ENCODE results near the gene MUC20. TPM values are rescaled to one million over a fixed set of nuclear protein-coding genes. Genes with fewer than 3 reads are reported as not detected.

The MUC20 gene
- polyA plus RNA-seq, 1 donor from 2014 or later = 3.0 TPM

DNA sequence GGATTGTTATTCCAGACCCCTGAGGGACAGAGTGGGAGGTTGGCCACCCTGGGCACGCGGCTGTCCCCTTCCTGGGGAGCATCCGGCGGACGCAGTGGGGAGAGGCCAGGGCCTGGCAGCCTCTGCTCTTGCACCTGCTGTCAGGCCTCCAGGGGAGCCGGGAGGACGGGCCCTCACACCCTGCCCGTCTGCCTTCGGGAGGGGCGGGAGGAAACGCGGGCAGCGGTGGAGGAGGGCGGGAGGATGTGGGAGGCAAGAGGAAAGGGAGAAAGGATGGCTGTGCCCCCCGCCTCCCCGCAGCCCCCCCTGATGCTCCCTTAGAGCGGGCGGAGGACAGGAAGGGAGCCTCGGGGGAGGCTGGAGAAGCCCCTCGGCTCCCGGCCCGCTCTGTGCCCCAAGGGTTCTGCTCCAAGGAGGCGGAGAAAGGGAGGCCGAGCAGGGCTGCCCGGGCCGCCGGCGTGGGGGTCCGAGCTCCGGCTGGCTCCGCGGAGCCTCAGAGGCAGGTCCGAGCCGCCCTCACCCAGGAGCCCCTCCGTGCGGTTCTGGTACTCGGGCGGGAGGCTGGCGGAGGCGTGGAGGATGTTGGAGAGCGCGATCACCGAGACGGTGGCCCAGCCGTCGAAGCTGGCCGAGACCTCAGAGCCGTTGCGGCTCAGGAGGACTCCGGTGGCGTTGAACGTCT is 40.9 kb downstream of the MUC20 start:
- no peaks in the 10 kb centered on the region for H3F3A ChIP-seq (ENCODE audit: insufficient read depth, low read length, poor library complexity, severe bottlenecking)
- H3K4me3 ChIP-seq (ENCODE audit: low read length) = no peak overlapping the region
- no peaks in the 10 kb centered on the region for H3K79me2 ChIP-seq (replicated peaks; ENCODE audit: insufficient read depth, low read length)
- TF ChIP-seq SMC3 (conservative IDR thresholded peaks at IDR 0.05; ENCODE audit: poor library complexity) (no peak), MXI1 (conservative IDR thresholded peaks at IDR 0.05; ENCODE audit: poor library complexity, severe bottlenecking) (no peak), POLR2AphosphoS5 (IDR thresholded peaks at IDR 0.05) (no peak), EP300 (conservative IDR thresholded peaks at IDR 0.05; ENCODE audit: poor library complexity, severe bottlenecking) (no peak), RAD21 (conservative IDR thresholded peaks at IDR 0.05) (no peak), TAF1 (IDR thresholded peaks at IDR 0.05; ENCODE audit: low read depth) (no peak), EZH2 (IDR thresholded peaks at IDR 0.05; ENCODE audit: borderline replicate concordance, insufficient read depth, low read length, poor library complexity, severe bottlenecking) (no peak)
- TF ChIP-seq, protein P1, sequence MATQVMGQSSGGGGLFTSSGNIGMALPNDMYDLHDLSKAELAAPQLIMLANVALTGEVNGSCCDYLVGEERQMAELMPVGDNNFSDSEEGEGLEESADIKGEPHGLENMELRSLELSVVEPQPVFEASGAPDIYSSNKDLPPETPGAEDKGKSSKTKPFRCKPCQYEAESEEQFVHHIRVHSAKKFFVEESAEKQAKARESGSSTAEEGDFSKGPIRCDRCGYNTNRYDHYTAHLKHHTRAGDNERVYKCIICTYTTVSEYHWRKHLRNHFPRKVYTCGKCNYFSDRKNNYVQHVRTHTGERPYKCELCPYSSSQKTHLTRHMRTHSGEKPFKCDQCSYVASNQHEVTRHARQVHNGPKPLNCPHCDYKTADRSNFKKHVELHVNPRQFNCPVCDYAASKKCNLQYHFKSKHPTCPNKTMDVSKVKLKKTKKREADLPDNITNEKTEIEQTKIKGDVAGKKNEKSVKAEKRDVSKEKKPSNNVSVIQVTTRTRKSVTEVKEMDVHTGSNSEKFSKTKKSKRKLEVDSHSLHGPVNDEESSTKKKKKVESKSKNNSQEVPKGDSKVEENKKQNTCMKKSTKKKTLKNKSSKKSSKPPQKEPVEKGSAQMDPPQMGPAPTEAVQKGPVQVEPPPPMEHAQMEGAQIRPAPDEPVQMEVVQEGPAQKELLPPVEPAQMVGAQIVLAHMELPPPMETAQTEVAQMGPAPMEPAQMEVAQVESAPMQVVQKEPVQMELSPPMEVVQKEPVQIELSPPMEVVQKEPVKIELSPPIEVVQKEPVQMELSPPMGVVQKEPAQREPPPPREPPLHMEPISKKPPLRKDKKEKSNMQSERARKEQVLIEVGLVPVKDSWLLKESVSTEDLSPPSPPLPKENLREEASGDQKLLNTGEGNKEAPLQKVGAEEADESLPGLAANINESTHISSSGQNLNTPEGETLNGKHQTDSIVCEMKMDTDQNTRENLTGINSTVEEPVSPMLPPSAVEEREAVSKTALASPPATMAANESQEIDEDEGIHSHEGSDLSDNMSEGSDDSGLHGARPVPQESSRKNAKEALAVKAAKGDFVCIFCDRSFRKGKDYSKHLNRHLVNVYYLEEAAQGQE (IDR thresholded peaks at IDR 0.05; ENCODE audit: borderline replicate concordance) = no peak
- TF ChIP-seq, protein P2, sequence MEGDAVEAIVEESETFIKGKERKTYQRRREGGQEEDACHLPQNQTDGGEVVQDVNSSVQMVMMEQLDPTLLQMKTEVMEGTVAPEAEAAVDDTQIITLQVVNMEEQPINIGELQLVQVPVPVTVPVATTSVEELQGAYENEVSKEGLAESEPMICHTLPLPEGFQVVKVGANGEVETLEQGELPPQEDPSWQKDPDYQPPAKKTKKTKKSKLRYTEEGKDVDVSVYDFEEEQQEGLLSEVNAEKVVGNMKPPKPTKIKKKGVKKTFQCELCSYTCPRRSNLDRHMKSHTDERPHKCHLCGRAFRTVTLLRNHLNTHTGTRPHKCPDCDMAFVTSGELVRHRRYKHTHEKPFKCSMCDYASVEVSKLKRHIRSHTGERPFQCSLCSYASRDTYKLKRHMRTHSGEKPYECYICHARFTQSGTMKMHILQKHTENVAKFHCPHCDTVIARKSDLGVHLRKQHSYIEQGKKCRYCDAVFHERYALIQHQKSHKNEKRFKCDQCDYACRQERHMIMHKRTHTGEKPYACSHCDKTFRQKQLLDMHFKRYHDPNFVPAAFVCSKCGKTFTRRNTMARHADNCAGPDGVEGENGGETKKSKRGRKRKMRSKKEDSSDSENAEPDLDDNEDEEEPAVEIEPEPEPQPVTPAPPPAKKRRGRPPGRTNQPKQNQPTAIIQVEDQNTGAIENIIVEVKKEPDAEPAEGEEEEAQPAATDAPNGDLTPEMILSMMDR (IDR thresholded peaks at IDR 0.05; ENCODE audit: poor library complexity, severe bottlenecking) = no peak
- no peaks in the 10 kb centered on the region for H3K9me2 ChIP-seq (ENCODE audit: insufficient read depth, low read length)
- H3K36me3 ChIP-seq (ENCODE audit: insufficient read depth, low read length) = no peaks in the 10 kb centered on the region
- no peak overlapping the region for H3K9ac ChIP-seq (ENCODE audit: low read length)
- H2AFZ ChIP-seq (ENCODE audit: low read depth, low read length) = no peak overlapping the region
- H3K9me3 ChIP-seq (ENCODE audit: low read length) = no peaks in the 10 kb centered on the region
- no peaks in the 10 kb centered on the region for H4K20me1 ChIP-seq (ENCODE audit: insufficient read depth)
- H3K4me2 ChIP-seq (ENCODE audit: low read length) = no peak overlapping the region
- no peak overlapping the region for H3K27ac ChIP-seq (ENCODE audit: low read length)
- H3K27me3 ChIP-seq (ENCODE audit: insufficient read depth, low read depth, low read length) = no peaks in the 10 kb centered on the region

DNA sequence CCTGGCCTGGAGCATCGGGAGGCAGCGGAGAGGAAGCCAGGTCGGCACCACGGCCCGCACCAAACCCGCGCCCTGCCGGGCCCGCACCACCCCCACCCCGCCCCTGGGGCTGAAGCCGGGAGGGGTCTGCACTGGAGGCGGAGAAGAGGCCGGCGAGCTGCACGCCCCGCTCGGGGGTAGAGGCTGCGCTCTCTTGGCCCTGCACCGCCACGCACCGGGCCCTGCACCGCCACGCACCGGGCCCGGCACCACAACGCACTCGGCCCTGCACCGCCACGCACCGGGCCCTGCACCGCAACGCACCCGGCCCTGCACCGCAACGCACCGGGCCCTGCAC is 41.4 kb downstream of the MUC20 start:
- Histone ChIP-seq H4K20me1 (ENCODE audit: insufficient read depth) (no peaks in the 10 kb centered on the region), H3K27me3 (ENCODE audit: insufficient read depth, low read depth, low read length) (no peaks in the 10 kb centered on the region), H3K9me2 (ENCODE audit: insufficient read depth, low read length) (no peaks in the 10 kb centered on the region), H3K4me3 (ENCODE audit: low read length) (no peak overlapping the region), H3K9me3 (ENCODE audit: low read length) (no peaks in the 10 kb centered on the region), H3F3A (ENCODE audit: insufficient read depth, low read length, poor library complexity, severe bottlenecking) (no peaks in the 10 kb centered on the region), H2AFZ (ENCODE audit: low read depth, low read length) (no peak overlapping the region), H3K4me2 (ENCODE audit: low read length) (no peak overlapping the region), H3K9ac (ENCODE audit: low read length) (no peak overlapping the region), H3K27ac (ENCODE audit: low read length) (no peak overlapping the region), H3K36me3 (ENCODE audit: insufficient read depth, low read length) (no peaks in the 10 kb centered on the region), H3K79me2 (replicated peaks; ENCODE audit: insufficient read depth, low read length) (no peaks in the 10 kb centered on the region)
- TF ChIP-seq EP300 (conservative IDR thresholded peaks at IDR 0.05; ENCODE audit: poor library complexity, severe bottlenecking) (no peak), SMC3 (conservative IDR thresholded peaks at IDR 0.05; ENCODE audit: poor library complexity) (no peak), POLR2AphosphoS5 (IDR thresholded peaks at IDR 0.05) (no peak)
- TF ChIP-seq, protein P1 (IDR thresholded peaks at IDR 0.05; ENCODE audit: borderline replicate concordance) = no peak
- TF ChIP-seq, protein P2 (IDR thresholded peaks at IDR 0.05; ENCODE audit: poor library complexity, severe bottlenecking) = no peak
